Astrocyte (in vitro differentiated cells and primary cell): ENCODE results near the gene ISCU. TPM values are rescaled to one million over a fixed set of nuclear protein-coding genes. Genes with fewer than 3 reads are reported as not detected.

Experiments
- DNase-seq: peaks from one replicate; pipeline ENCODE4 v3.0.0-alpha.2; 2010; ENCODE audit warnings: low read depth
- FAIRE-seq: peaks from 2 replicates; lab custom pipeline; 2011; peaks lifted over from hg19 to GRCh38; lab: Jason Lieb, UNC
- H2AFZ ChIP-seq: 2 replicates; pipeline ENCODE4 v1.6.0; 2012; ENCODE audit warnings: low read depth, low read length, inconsistent platforms
- H3K27ac ChIP-seq: 2 replicates; pipeline ENCODE4 v1.5.1; 2011; ENCODE audit warnings: low read depth, low read length, inconsistent platforms
- H3K27me3 ChIP-seq: 2 replicates; pipeline ENCODE4 v1.6.0; 2011; ENCODE audit warnings: low read length, inconsistent platforms; ENCODE audit not compliant: insufficient read depth
- H3K36me3 ChIP-seq: 2 replicates; pipeline ENCODE4 v1.5.1; 2011; ENCODE audit warnings: low read length, inconsistent platforms; ENCODE audit not compliant: insufficient read depth
- H3K4me1 ChIP-seq: 2 replicates; pipeline ENCODE4 v1.5.1; 2011; ENCODE audit warnings: low read length, inconsistent platforms; ENCODE audit not compliant: insufficient read depth
- H3K4me2 ChIP-seq: 2 replicates; pipeline ENCODE4 v1.6.0; 2012; ENCODE audit warnings: low read length, inconsistent platforms
- H3K4me3 ChIP-seq: 2 replicates; pipeline ENCODE4 v1.5.1; 2011; ENCODE audit warnings: low read depth, mild to moderate bottlenecking, low read length, inconsistent platforms; ENCODE audit not compliant: insufficient read depth
- H3K79me2 ChIP-seq: 2 replicates; pipeline ENCODE4 v1.6.0; 2012; ENCODE audit warnings: mild to moderate bottlenecking, low read length, inconsistent platforms; ENCODE audit not compliant: insufficient read depth
- H3K9ac ChIP-seq: 2 replicates; pipeline ENCODE4 v1.6.0; 2012; ENCODE audit warnings: mild to moderate bottlenecking, low read length, inconsistent platforms
- H3K9me3 ChIP-seq: 2 replicates; pipeline ENCODE4 v1.5.1; 2012; ENCODE audit warnings: low read depth, mild to moderate bottlenecking, low read length, inconsistent platforms; ENCODE audit not compliant: insufficient read depth
- H4K20me1 ChIP-seq: 2 replicates; pipeline ENCODE4 v1.6.0; 2012; ENCODE audit warnings: low read length, inconsistent platforms; ENCODE audit not compliant: insufficient read depth
- H3K27ac Mint-ChIP-seq: one replicate; pipeline ENCODE4 v1.8.0; 2021; ENCODE audit warnings: mild to moderate bottlenecking, mixed read lengths; ENCODE audit not compliant: unreplicated experiment
- H3K27me3 Mint-ChIP-seq: one replicate; pipeline ENCODE4 v1.8.0; 2021; ENCODE audit warnings: low read depth, mixed read lengths; ENCODE audit not compliant: unreplicated experiment
- H3K36me3 Mint-ChIP-seq: one replicate; pipeline ENCODE4 v1.8.0; 2021; ENCODE audit warnings: low read depth, mixed read lengths; ENCODE audit not compliant: unreplicated experiment
- H3K4me1 Mint-ChIP-seq: one replicate; pipeline ENCODE4 v1.8.0; 2021; ENCODE audit warnings: low read depth, mixed read lengths; ENCODE audit not compliant: unreplicated experiment
- H3K4me3 Mint-ChIP-seq: one replicate; pipeline ENCODE4 v1.8.0; 2021; ENCODE audit warnings: mild to moderate bottlenecking, moderate library complexity, mixed read lengths; ENCODE audit not compliant: unreplicated experiment
- H3K9me3 Mint-ChIP-seq: one replicate; pipeline ENCODE4 v1.8.0; 2021; ENCODE audit warnings: mild to moderate bottlenecking, mixed read lengths; ENCODE audit not compliant: unreplicated experiment
- CTCF ChIP-seq: IDR thresholded peaks from 2 replicates; pipeline ENCODE4 v1.5.1; 2011; ENCODE audit warnings: low read depth, mild to moderate bottlenecking, inconsistent platforms, low read length, moderate library complexity; ENCODE audit not compliant: insufficient read depth
- EZH2 ChIP-seq: IDR thresholded peaks from 2 replicates; pipeline ENCODE4 v1.6.1; 2012; ENCODE audit warnings: mild to moderate bottlenecking, low read length, inconsistent platforms; ENCODE audit not compliant: insufficient read depth
- total RNA-seq: library from RNA; stranded (reverse); gene quantifications from 2 replicates; pipeline ENCODE4 v1.2.1, GENCODE V29; 2021

ISCU gene
- total RNA-seq, 1 donor from 2014 or later, result 124 TPM

- Mint-ChIP-seq H3K27me3 (no peaks in the 10 kb centered on the region), H3K4me3 (no peak overlapping the region), H3K27ac (peak overlapping the region; percentile 41), H3K9me3 (peaks cover 3% of the 10 kb centered on the region), H3K36me3 (peaks cover 5% of the 10 kb centered on the region), H3K4me1 (peaks cover 10% of the 10 kb centered on the region)
- DNase-seq (no peak), FAIRE-seq (no peak)
- peaks cover 27% of the 10 kb centered on the region for H3K36me3 ChIP-seq
- no peak overlapping the region for H3K27ac ChIP-seq
- no peak overlapping the region for H3K4me2 ChIP-seq
- no peaks in the 10 kb centered on the region for H3K9me3 ChIP-seq
- H3K27me3 ChIP-seq, result no peaks in the 10 kb centered on the region
- TF ChIP-seq CTCF (peak; percentile 49), EZH2 (no peak)
- H2AFZ ChIP-seq, result no peak overlapping the region
- H4K20me1 ChIP-seq, result no peaks in the 10 kb centered on the region
- H3K4me1 ChIP-seq, result peaks cover 3% of the 10 kb centered on the region
- H3K9ac ChIP-seq, result no peak overlapping the region
- H3K79me2 ChIP-seq, result no peaks in the 10 kb centered on the region
- no peak overlapping the region for H3K4me3 ChIP-seq
Observed at GRCh38 chr12:108570743-108571608, 8.6 kb downstream of the ISCU start.

DNA sequence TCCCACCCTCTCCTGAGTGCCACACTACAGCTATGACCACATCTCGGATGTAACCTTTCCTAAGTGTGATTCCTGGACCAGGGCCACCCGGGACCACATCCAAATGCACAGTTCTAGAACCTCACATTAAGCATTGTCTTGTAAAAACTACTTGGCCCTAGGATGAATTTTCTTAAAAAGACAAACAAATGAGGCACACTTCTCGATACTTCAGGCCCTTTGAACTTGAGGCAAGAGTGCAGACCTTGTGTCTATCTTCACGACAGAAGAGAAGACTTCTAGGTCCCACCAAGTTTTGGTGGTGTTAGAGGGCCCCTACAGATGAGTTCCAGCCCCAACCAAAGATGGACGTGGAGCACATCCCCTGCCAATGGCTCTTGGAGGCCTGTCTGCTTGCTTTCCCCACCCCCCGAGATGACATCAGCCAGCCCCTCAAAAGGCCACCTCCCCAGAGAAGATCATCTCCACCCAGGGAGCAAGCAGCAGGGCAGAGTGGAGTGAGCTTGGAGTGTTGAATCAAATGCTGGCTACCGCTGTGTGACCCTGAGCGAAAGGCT is 9.3 kb downstream of the ISCU start:
- Histone ChIP-seq H3K9ac (no peak overlapping the region), H3K4me1 (peaks cover 1% of the 10 kb centered on the region), H2AFZ (no peak overlapping the region), H4K20me1 (no peaks in the 10 kb centered on the region), H3K9me3 (no peaks in the 10 kb centered on the region), H3K4me2 (no peak overlapping the region), H3K36me3 (peaks cover 19% of the 10 kb centered on the region), H3K27ac (no peak overlapping the region), H3K27me3 (no peaks in the 10 kb centered on the region), H3K79me2 (no peaks in the 10 kb centered on the region), H3K4me3 (no peak overlapping the region)
- peaks cover 5% of the 10 kb centered on the region for H3K36me3 Mint-ChIP-seq
- peaks cover 3% of the 10 kb centered on the region for H3K9me3 Mint-ChIP-seq
- no peak overlapping the region for H3K4me3 Mint-ChIP-seq
- TF ChIP-seq CTCF, result no peak
- TF ChIP-seq EZH2, result no peak
- H3K27ac Mint-ChIP-seq, result peak overlapping the region; percentile 41
- peaks cover 12% of the 10 kb centered on the region for H3K4me1 Mint-ChIP-seq
- no peak for FAIRE-seq
- no peaks in the 10 kb centered on the region for H3K27me3 Mint-ChIP-seq
- DNase-seq, result no peak
